Fibroblast of mammary gland (primary cell): Measurements from ENCODE around the gene ZC3H8.

Source experiments
- DNase-seq: peaks from one replicate; pipeline ENCODE4 v3.0.0-alpha.2; 2010; ENCODE audit warnings: low read depth
- H3K4me3 ChIP-seq: 2 replicates; pipeline ENCODE4 v1.5.1; 2011; ENCODE audit warnings: low read depth, mild to moderate bottlenecking, low read length, moderate library complexity; ENCODE audit not compliant: control insufficient read depth
- CTCF ChIP-seq: conservative IDR thresholded peaks from 2 replicates; pipeline ENCODE4 v1.5.1; 2011; ENCODE audit warnings: low read depth, low read length, inconsistent platforms; ENCODE audit not compliant: control insufficient read depth, insufficient read depth

The ZC3H8 gene

GRCh38 chr2:112275887-112276773, 21.3 kb upstream of the ZC3H8 start:
- peak; percentile 86 for DNase-seq
- peak overlapping the region; percentile 87 for H3K4me3 ChIP-seq
- TF ChIP-seq CTCF: no peak

- peak; percentile 97 for DNase-seq
- peak within 1 kb of the TSS; percentile 87 for H3K4me3 ChIP-seq
- TF ChIP-seq CTCF: no peak
Measured at GRCh38 chr2:112275311-112275886, 20.6 kb upstream of the ZC3H8 start, which contains the start of gene ZC3H6. TSS of gene ZC3H6 (plus strand) at chr2:112275597. CDS start at chr2:112275995, 398 bp downstream.

GRCh38 chr2:112273349-112273748, 18.5 kb upstream of the ZC3H8 start:
- no peak for TF ChIP-seq CTCF
- H3K4me3 ChIP-seq: no peak overlapping the region
- DNase-seq: no peak

- no peak overlapping the region for H3K4me3 ChIP-seq
- no peak for TF ChIP-seq CTCF
- DNase-seq: no peak
Measured at GRCh38 chr2:112272669-112273068, 17.8 kb upstream of the ZC3H8 start.

GRCh38 chr2:112268547-112268946, 13.7 kb upstream of the ZC3H8 start:
- no peak for DNase-seq
- no peak for TF ChIP-seq CTCF
- no peak overlapping the region for H3K4me3 ChIP-seq

- no peak overlapping the region for H3K4me3 ChIP-seq
- TF ChIP-seq CTCF: no peak
- DNase-seq: no peak
Measured at GRCh38 chr2:112262876-112263275, 8.0 kb upstream of the ZC3H8 start.
